Astrocyte (in vitro differentiated cells and primary cell): Measurements from ENCODE around the gene ARL6.

Experiments
- CTCF ChIP-seq: IDR thresholded peaks from 2 replicates; pipeline ENCODE4 v1.5.1; 2011; ENCODE audit warnings: low read depth, mild to moderate bottlenecking, inconsistent platforms, low read length, moderate library complexity; ENCODE audit not compliant: insufficient read depth
- EZH2 ChIP-seq: IDR thresholded peaks from 2 replicates; pipeline ENCODE4 v1.6.1; 2012; ENCODE audit warnings: mild to moderate bottlenecking, low read length, inconsistent platforms; ENCODE audit not compliant: insufficient read depth

- TF ChIP-seq CTCF (no peak), EZH2 (no peak)
These were observed 44.1 kb upstream of the ARL6 start for GRCh38 chr3:97720417-97720816.
